NK-92 (cell line): ENCODE results near the gene PAK5.

Experiments
- DNase-seq: peaks from one replicate; lab custom pipeline; 2025; ENCODE audit not compliant: unreplicated experiment; lab: John Stamatoyannopoulos, UW

PAK5 gene

DNA sequence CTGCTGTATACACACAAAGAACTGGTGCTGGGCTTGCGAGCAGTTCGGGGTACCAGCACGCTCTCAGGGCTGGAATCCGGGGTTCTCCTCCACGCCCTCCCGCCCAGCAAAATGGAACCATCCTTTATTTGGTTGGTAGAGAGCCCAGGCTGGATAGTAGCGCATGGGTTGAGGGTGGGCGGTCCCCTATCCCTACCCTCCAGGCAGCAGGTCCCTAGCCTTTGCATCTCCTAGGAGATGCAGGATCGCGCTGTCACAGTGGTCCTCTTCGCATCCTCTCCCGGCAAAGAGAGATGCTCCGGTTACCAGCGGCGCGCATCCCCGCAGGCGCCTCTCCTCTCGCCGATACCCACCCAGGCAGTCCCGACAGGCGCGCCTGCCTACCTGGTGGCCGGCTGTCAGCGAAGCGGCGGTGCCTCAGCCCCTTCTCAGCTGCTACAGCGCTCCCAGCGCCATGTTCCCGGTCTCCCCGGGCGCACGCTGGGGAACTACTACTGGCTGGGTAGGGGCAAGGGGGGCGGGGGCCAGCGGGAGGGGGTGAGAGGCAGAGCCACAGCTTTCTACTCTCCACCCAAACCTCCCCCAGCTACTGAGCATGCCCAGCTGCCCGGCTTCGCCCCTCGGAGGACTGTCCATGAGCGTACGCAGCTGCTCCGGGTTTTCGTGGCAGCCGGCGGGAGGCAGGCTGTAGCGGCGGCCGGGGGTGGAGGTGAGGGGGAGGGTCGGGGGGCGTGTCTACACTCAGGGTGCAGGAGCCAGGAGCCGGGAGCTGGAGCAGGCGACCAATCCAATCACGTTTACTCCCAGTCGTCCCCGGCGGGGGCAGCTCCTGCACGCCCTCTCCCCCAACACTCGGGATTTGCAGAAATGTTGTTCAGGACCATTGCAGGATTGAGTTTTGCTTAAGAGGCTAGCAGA is at the start of gene PAK5:
Gene PAK5, minus strand, starts transcription at position 699 of the 918 bp plus-strand sequence. CDS start 194,748 bp downstream, outside the sequence.
- DNase-seq: no peak

DNA sequence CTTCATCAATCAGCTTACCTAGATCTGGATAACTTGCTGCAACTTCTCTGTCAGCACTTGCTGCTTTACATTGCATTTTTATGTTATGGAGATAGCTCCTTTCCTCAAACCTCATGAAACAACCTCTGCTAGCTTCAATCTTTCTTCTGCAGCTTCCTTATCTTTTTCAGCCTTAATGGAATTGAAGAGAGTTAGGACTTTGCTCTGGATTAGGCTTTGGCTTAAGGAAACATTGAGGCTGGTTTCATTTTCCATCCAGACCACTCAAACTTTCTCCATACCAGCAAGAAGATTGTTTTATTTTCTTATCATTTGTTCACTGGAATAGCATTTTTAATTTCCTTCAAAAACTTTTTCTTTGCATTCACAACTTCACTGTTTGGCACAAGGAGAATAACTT is 48.8 kb upstream of the PAK5 start:
- no peak for DNase-seq

DNA sequence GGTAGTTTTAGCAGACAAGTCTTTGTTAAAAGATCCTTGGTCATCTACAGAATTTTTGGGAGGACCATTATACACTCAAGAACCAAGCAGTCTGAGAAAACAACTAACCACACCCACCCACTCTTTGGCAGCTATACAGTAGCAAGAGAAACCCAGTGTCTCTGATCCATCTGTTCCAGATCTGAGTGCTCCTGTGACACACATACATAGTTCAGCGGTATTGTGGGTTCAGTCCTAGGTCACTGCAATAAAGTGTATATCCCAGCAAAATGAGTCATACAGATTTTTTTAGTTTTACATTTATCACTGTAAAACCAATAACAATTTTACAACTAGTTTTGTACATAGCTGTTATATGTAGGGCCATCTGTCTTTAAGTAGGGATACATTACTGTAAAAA is 47.4 kb upstream of the PAK5 start:
- no peak for DNase-seq

DNA sequence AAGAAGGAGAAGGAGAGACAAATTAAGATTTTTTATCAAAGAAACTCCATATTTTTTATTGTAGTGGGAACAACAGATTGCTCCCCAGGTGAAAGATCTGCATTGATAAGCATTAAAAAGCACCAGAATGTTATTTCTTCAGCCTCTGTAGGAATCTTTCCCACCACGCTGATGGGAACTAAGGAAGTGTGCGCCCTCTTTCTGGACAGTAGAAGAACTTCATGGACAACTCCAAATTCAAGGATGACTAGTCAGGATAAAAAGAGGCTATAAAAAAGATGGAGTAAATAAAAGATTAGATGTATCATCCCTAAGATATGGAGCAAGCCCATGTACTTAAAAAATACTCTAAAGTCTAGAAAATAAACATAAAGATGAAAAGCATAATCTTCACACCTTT is 45.8 kb upstream of the PAK5 start:
- DNase-seq: no peak

DNA sequence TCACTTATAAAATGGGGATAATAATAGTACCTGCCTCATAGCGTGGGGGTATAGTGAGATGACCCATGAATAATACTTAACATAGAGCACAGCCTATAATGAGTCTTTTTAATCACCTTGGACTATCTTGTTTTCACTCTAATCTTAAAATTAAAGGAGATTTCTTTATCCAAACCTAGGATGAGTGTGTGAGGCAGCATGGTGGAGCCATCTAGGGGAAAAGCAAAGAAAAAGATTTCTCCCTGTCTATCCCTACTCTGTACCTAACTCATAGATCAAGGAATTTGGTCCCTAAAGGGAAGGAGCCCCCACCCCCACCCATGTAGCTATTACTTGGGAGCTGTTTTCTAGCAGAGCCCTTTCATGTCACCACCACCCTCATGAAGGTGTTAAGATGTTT is 45.2 kb upstream of the PAK5 start:
- no peak for DNase-seq

DNA sequence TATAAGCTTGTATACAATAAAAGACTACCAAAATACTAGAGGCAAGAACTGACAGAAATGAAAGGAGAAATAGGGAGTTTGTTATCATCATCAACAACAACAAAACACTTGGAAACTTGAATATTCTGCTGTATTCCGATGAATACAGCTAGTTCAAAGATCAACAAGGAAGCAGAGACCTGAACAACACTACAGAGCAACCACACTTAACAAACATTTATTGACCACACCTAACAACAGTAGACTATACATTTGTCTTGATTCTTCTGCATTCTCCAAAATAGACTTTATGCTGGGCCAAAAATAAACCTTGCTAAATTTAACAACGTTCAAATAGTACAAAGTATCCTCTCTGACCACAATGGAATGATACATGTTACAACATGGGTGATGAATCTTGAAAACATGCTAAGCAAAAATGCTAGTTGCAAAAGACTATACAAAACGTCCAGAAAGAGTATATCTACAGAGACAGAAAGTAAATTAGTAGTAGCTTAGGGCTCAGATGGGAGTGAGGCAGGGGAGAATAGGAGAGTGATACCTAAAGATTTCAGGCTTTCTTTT is 39.1 kb upstream of the PAK5 start:
- no peak for DNase-seq

DNA sequence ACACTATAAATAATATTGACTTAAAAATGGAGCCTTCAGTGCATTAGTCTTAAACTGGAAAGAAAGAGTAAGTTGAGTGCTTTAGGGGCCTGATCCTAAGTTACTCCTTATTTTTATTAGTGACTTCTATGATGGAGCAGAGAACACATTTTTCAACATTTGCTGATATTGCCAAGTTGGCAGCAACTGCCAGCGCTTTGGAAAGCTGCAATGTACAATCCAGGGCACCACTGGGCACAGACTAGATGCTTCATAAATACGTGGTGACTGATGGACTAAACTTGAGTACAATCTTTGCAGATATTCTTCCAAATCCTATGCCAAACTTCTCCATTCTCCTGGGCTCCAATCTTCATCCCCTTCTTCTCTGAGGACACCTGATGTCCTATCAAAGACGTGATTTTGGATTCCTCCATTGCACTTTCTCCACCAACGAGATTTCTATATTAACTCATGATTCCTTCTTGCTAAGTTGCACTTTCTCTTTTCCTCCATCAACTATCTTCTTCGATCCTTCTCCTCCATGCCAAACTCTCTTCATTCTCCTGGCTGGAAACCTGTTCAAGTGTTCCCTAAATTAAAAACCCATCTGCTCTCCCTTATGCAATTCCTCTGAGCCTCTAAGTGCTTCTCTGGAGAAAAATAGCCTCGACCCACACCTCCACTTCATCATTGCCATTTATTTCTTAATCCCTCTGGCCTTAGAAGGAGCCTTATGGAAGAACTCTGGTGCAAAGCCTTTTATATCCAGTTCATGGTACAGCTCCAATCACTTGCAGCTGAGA is 28.5 kb upstream of the PAK5 start:
- no peak for DNase-seq

DNA sequence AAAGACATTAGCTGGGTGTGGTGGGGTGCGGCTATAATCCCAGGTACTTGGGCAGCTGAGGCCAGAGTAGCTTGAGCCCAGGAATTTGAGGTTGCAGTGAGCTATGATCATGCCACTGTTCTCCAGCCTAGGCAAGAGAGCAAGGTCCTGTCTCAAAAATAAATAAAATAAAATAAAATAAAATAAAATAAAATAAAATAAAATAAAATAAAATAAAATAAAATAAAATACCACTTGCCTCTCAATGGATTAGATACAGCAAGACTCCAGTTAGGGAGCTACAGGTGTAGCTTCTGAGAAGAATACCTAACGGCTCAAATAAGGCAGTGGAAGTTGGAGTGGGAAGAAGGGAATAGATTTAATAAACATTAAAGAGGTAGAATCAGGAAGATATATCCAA is 13.7 kb upstream of the PAK5 start:
- DNase-seq: no peak

DNA sequence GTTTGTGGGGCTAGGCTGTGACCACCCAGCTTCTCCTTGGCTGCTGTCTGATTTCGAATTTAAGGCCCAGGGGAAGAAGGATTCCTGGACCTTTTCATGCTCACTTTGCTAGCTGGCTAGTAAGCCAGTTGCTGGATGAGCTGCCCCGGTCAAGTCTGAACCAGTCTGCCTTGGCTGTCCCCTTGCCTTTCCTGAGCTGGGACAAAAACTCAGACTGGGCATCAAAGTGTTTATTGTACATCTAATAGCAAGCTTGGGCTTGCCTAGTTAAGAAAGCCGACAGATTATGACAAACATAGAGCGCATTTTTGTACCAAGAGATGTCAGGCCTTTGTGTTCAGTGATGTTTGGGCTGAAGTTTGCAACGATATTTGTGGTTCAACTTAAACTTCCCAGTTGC is 750 bp upstream of the PAK5 start:
- DNase-seq: no peak

DNA sequence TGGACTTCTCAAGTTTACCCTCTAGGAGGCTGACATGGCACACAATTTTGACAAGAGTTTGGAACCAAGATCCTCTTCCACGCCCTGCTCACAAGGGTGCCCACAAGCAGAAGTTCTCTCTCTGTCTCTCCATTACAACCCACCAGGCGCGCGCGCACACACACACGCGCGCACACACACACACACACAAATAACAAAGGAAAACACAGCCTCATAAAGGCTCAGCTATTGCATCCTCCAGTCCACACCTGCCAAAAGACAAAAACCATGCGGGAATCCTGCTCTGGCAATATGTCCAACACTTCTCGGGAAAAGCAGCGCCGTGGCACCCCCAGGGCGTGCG is 870 bp downstream of the PAK5 start:
- no peak for DNase-seq

DNA sequence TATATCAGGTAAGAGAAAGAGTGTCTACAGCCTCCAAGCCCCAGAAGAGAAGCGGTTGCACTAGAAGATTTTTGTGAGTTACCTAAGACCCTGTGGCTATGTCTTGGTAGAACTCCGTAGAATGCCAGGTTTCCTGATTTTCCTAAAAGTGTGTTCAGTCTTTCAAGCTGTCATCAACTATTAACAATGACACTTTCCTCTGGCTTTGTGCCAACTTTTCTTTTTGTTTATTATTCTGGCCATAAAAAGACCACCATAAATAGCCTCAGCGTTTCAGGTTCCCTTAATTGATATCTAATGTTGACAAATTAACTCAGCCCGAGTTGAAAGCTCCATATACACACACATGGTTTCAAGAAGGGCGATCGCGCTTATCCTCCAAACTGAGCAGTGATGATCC is 1.2 kb downstream of the PAK5 start:
- no peak for DNase-seq

DNA sequence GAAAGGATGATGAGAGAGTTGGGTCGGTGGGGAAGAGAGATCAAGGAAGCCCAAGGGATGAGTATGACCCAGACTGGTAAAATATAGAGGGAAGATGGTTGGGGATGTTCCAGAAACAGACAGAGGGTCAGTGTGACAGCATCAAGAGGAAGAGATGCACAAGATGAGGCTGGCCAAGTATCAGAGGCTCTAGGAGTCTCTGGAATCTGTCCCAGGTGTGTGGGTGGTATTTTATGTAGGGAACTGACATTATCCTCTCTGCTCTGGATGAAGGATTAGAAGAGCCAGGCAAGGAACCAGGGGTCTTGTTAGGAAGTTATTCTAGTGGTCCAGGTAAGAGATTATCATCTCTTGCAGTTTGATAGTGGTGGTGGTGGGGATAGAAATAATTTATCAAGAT is 3.6 kb downstream of the PAK5 start:
- DNase-seq: no peak

DNA sequence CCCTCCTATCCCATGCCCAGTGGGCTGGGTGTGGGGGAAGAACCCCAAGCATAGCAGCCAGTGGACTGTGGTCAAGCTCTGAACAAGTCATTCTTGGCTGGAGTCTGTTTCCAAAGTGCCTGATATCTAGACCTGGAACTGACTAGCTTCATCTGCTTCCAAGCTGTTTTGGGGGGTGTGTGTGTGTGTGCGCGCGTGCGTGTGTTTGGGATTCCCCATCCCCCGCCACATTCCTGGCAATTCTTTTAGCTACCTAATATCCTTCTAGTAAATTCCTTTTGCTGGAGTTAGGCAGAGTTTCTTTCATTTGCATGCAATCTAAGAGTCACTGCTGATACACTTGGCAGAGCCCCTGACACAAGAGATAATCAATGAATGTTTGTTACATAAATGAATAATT is 7.8 kb downstream of the PAK5 start:
- no peak for DNase-seq

DNA sequence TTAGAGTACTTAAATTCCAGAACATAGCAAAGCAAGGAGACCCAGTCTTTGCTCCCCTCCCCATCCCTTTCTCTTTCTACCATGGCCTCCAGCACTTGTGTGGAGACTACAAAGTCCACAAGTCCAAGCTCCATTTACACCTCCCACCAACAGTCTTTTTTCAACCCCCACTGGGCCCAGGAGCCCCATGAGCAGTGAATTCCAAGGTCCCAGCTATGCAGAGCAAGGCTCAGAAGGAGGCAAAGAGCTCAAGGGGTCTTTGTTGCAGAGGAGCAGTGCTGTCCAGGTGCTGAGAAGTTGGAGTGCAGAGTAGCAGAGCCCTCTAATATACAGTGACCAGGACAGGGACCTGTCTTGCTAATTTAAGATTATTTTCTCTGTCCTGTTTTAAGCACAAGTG is 9.0 kb downstream of the PAK5 start:
- no peak for DNase-seq

DNA sequence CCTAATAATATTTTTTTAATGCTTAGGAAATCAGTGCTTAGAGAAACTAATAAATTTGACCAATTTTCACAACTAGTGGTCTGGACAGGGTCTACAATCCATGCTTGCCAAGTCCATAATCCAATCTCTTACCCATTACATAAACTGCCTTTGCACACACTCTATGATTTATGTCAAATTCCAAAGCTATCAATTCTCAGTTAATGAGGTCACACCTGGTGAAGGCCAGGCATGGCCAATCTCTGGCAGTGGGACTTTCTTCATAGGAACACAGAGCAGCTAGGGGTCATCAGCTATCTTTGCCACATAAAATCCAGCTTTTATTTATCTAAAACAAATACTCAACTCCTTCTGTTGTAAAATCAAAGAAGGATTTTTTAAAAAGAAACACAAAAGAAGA is 21.2 kb downstream of the PAK5 start:
- no peak for DNase-seq

DNA sequence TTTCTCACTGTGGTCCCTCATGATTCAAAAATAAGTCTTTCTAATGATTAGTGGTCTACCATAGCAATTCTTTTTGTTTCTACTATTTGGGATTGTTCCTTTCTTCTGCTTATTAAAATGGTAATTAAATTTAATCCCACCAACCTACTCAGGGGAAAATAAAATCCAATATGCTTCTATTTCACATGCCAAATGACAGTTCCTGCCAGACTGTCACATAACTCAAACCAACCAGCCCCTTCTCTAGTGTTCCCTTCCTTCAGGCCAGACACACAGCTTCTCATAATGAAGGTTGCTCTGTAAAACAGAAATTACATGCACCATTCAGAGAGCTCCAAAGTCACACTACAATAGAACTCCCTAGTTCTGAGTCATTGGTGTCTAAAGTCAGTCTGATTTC is 23.2 kb downstream of the PAK5 start:
- no peak for DNase-seq

DNA sequence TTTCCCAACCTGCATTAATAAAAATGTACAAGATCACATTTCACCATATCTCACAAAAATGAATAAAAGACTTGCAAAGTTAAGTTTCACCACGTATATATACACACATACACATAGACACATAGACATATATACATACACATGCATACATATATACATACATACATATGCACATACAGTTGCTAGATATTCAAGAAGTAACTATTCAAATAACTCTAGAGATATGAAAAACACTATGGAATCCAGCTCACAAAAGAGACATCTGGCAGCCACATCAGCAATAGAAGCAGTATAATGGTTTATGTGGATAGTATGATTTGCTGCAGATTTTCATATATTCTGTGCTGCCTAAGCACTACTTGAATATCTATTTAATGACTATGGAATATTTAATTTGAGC is 28.1 kb downstream of the PAK5 start:
- DNase-seq: no peak

DNA sequence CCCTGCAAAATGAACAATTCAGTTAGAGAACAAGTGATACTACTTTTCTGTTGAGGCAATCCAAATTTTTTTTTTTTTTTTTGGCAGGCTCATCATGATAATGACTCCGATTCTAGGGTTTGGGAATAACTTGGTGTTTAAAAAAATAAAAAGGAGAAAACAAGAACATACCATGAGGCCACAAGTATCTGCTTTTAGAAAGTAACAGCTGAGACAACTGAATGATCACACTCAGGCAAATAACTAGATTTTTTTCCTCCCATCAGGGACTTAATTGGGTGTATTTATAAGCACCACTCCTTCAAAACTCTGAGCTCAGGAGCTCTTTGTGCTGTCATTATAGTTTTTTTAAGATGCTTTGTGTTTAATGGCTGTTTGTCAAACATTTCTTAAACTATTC is 29.6 kb downstream of the PAK5 start:
- no peak for DNase-seq

DNA sequence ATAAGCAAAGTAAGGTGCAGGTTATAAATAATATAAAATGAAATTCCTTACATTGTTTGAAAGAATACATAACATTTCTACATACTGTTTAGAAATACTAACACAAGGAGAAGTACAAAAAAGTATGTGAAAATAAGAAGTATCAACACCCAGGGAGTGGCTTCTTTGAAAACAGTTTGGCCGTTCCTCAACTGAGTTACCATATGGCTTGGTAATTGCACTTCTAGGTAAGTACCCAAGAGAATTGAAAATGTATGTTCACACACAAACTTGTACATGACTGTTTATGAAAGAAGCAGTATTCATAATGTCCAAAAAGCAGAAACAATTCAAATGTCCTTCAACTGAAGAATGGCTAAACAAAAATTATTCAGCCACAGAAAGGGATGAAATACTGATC is 30.7 kb downstream of the PAK5 start:
- no peak for DNase-seq

DNA sequence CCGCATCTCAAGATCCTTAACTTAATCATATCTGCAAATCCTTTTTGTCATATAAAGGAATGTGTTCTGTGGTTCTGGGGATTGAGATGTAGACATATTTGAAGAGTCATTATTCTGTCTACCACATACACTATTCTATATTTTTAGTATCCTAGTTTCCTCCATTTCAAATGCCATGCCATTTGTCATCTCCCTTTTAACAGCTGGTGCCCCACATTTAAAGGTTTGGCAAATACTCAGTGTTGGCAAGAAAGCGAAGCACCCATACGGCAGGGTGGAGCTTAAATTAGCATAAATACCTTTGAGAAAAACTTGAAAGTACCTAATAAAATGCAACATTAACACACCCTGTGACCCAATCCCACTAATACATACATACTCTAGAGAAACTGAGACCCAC is 31.7 kb downstream of the PAK5 start:
- no peak for DNase-seq

DNA sequence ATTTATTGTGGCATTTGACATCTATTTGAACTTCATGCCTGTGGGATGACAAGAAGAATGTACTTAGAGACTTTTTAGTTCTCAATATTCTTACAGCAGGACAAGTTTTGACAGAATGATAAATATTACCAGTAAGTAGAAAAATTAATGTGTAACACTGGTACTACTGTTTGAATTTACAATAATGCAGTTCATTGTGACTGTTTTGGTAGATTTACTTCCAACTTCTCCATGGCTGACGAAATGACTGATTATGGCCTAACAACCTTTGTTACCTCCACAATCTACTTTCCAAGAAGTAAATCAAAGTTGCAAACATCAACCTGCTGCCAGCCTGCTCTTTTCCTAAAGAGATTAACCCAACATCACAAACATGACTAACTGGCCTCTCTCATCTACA is 38.5 kb downstream of the PAK5 start:
- DNase-seq: no peak

DNA sequence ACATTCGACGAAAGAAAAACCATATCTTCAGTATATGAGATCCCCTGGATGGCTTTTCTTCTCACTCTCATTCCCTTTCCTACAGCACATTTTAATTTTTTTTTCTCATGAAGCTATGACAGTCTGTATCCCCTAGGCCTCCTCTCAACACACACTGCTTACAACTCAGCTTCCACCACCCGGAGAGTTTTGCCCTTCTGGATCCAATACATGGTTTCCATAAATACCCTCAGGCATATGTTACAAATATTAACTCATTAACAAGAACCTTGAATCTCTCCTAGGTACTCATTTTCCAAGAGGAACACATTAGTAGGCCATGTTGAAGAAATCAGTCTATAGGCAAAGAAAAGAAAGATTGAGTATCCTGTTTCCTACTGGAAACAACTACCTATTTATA is 44.0 kb downstream of the PAK5 start:
- no peak for DNase-seq
